H9 (cell line): ENCODE measurements around the gene ROBO4. TPM values are rescaled to one million over a fixed set of nuclear protein-coding genes. Genes with fewer than 3 reads are reported as not detected.

Source experiments
- DNase-seq: peaks from one replicate; pipeline ENCODE4 v3.0.0-alpha.2; 2017
- H2AFZ ChIP-seq: one replicate; pipeline ENCODE4 v1.6.1; 2013; ENCODE audit warnings: mild to moderate bottlenecking, low read length, control low read depth, moderate library complexity
- H2AK5ac ChIP-seq: 2 replicates; pipeline ENCODE4 v1.6.1; 2013; ENCODE audit warnings: low read length, control low read depth, mixed read lengths; ENCODE audit not compliant: insufficient read length
- H2BK120ac ChIP-seq: one replicate; pipeline ENCODE4 v1.6.1; 2013; ENCODE audit warnings: low read depth, mild to moderate bottlenecking, low read length, control low read depth, inconsistent platforms; ENCODE audit not compliant: poor library complexity, severe bottlenecking
- H2BK12ac ChIP-seq: 2 replicates; pipeline ENCODE4 v1.6.1; 2013; ENCODE audit warnings: low read length, control low read depth, mixed read lengths, low read depth; ENCODE audit not compliant: insufficient read length
- H2BK15ac ChIP-seq: 2 replicates; pipeline ENCODE4 v1.6.1; 2013; ENCODE audit warnings: low read depth, low read length, control low read depth
- H2BK20ac ChIP-seq: one replicate; pipeline ENCODE4 v1.6.1; 2013; ENCODE audit warnings: low read depth, mild to moderate bottlenecking, low read length, control low read depth, inconsistent platforms; ENCODE audit not compliant: poor library complexity, severe bottlenecking
- H2BK5ac ChIP-seq: 2 replicates; pipeline ENCODE4 v1.6.1; 2013; ENCODE audit warnings: low read length, control low read depth, mixed read lengths; ENCODE audit not compliant: insufficient read length
- H3K14ac ChIP-seq: 2 replicates; pipeline ENCODE4 v1.6.1; 2013; ENCODE audit warnings: low read length, control low read depth; ENCODE audit not compliant: insufficient read depth
- H3K18ac ChIP-seq: 2 replicates; pipeline ENCODE4 v1.6.1; 2013; ENCODE audit warnings: low read depth, mild to moderate bottlenecking, mixed read lengths, low read length, control low read depth; ENCODE audit not compliant: insufficient read length
- H3K23ac ChIP-seq: 2 replicates; pipeline ENCODE4 v1.6.1; 2013; ENCODE audit warnings: low read length, control low read depth, mixed read lengths, low read depth; ENCODE audit not compliant: insufficient read length
- H3K23me2 ChIP-seq: 2 replicates; pipeline ENCODE4 v1.6.1; 2013; ENCODE audit warnings: low read depth, mild to moderate bottlenecking, mixed read lengths, low read length, control low read depth; ENCODE audit not compliant: insufficient read length, poor library complexity, severe bottlenecking
- H3K27ac ChIP-seq: 2 replicates; pipeline ENCODE4 v1.5.1; 2013; ENCODE audit warnings: low read length, control low read depth, mixed read lengths, low read depth; ENCODE audit not compliant: insufficient read length
- H3K27me3 ChIP-seq: 2 replicates; pipeline ENCODE4 v1.6.1; 2013; ENCODE audit warnings: low read length, control low read depth, inconsistent platforms; ENCODE audit not compliant: insufficient read depth
- H3K4ac ChIP-seq: 2 replicates; pipeline ENCODE4 v1.6.1; 2013; ENCODE audit warnings: low read depth, mild to moderate bottlenecking, control low read depth, inconsistent platforms, low read length, moderate library complexity
- H3K4me1 ChIP-seq: 2 replicates; pipeline ENCODE4 v1.6.1; 2013; ENCODE audit warnings: low read length, control low read depth, inconsistent platforms; ENCODE audit not compliant: insufficient read depth
- H3K4me2 ChIP-seq: 2 replicates; pipeline ENCODE4 v1.6.1; 2013; ENCODE audit warnings: low read length, control low read depth, mixed read lengths; ENCODE audit not compliant: insufficient read length, insufficient read depth
- H3K56ac ChIP-seq: 2 replicates; pipeline ENCODE4 v1.6.1; 2013; ENCODE audit warnings: low read depth, mild to moderate bottlenecking, mixed read lengths, low read length, control low read depth; ENCODE audit not compliant: insufficient read length
- H3K79me1 ChIP-seq: 2 replicates; pipeline ENCODE4 v1.6.1; 2013; ENCODE audit warnings: low read depth, mild to moderate bottlenecking, moderate library complexity, low read length, control low read depth, inconsistent platforms; ENCODE audit not compliant: insufficient read depth, poor library complexity, severe bottlenecking
- H3K79me2 ChIP-seq: 2 replicates; pipeline ENCODE4 v1.6.1; 2013; ENCODE audit warnings: low read length, control low read depth, inconsistent platforms; ENCODE audit not compliant: insufficient read depth
- H3K9ac ChIP-seq: 2 replicates; pipeline ENCODE4 v1.6.1; 2013; ENCODE audit warnings: low read length, control low read depth, mixed read lengths; ENCODE audit not compliant: insufficient read length; ENCODE audit errors: extremely low read depth
- H3K9me3 ChIP-seq: one replicate; pipeline ENCODE4 v1.6.1; 2013; ENCODE audit warnings: low read depth, low read length, inconsistent platforms; ENCODE audit not compliant: control insufficient read depth
- H3T11ph ChIP-seq: one replicate; pipeline ENCODE4 v1.6.1; 2013; ENCODE audit warnings: mild to moderate bottlenecking, low read length, control low read depth, inconsistent platforms
- H4K20me1 ChIP-seq: one replicate; pipeline ENCODE4 v1.6.1; 2013; ENCODE audit not compliant: control insufficient read depth, insufficient read length, insufficient read depth
- H4K5ac ChIP-seq: 2 replicates; pipeline ENCODE4 v1.6.1; 2013; ENCODE audit warnings: low read depth, mild to moderate bottlenecking, mixed read lengths, low read length, control low read depth; ENCODE audit not compliant: insufficient read length
- H4K8ac ChIP-seq: replicated peaks from 2 replicates; pipeline ENCODE4 v1.6.1; 2013; ENCODE audit warnings: low read length, control low read depth, mixed read lengths, low read depth; ENCODE audit not compliant: insufficient read length
- H4K91ac ChIP-seq: 2 replicates; pipeline ENCODE4 v1.6.1; 2013; ENCODE audit warnings: low read depth, mild to moderate bottlenecking, moderate library complexity, mixed read lengths, low read length, control low read depth; ENCODE audit not compliant: insufficient read length
- H3K27ac Mint-ChIP-seq, 3 experiments: 2 replicates in 2 of 3; 3 replicates in 1 of 3; pipeline ENCODE4 v1.8.0; 2020 to 2021; ENCODE audit warnings: mixed read lengths in 3 of 3, mild to moderate bottlenecking in 1 of 3, moderate library complexity in 1 of 3
- H3K27me3 Mint-ChIP-seq: 2 replicates; pipeline ENCODE4 v1.8.0; 2021; ENCODE audit warnings: low read depth, mild to moderate bottlenecking, moderate library complexity, mixed read lengths
- H3K36me3 Mint-ChIP-seq, 3 experiments: 2 replicates in 2 of 3; 3 replicates in 1 of 3; pipeline ENCODE4 v1.8.0; 2020 to 2021; ENCODE audit warnings: low read depth in 3 of 3, mixed read lengths in 3 of 3; ENCODE audit not compliant: insufficient read depth in 1 of 3
- H3K4me1 Mint-ChIP-seq, 2 experiments: 2 replicates each; pipeline ENCODE4 v1.8.0; 2020; ENCODE audit warnings: mixed read lengths in 2 of 2
- H3K4me3 Mint-ChIP-seq, 2 experiments: 2 replicates in 1 of 2; 3 replicates in 1 of 2; pipeline ENCODE4 v1.8.0; 2020 to 2021; ENCODE audit warnings: mild to moderate bottlenecking in 2 of 2, mixed read lengths in 2 of 2, moderate library complexity in 1 of 2
- H3K9me3 Mint-ChIP-seq, 2 experiments: 2 replicates in 1 of 2; 3 replicates in 1 of 2; pipeline ENCODE4 v1.8.0; 2020; ENCODE audit warnings: mild to moderate bottlenecking in 2 of 2, mixed read lengths in 2 of 2, moderate library complexity in 1 of 2
- WGBS: extraction: QIAGEN DNeasy Blood & Tissue Kit; methylation state at CpG from one replicate; pipeline ENCODE4 v1.1.7; 2013; ENCODE audit warnings: missing lambda C conversion rate, low lambda C conversion rate, mixed read lengths; ENCODE audit not compliant: insufficient read length; ENCODE audit errors: extremely low coverage; 5-methylcytosine and 5-hydroxymethylcytosine counted together
- total RNA-seq: library from RNA; stranded (reverse); gene quantifications from 2 replicates; pipeline ENCODE4 v1.2.1, GENCODE V29; 2021
- TF ChIP-seq, protein P1 (sequence below): fragments of 200-600 bp; sonication (generic); conservative IDR thresholded peaks from 3 replicates; pipeline ENCODE4 v1.8.0; 2021; ENCODE audit warnings: antibody characterized with exemption, mild to moderate bottlenecking

ROBO4 gene
- total RNA-seq, 1 experiment from 2014 or later: not detected

DNA sequence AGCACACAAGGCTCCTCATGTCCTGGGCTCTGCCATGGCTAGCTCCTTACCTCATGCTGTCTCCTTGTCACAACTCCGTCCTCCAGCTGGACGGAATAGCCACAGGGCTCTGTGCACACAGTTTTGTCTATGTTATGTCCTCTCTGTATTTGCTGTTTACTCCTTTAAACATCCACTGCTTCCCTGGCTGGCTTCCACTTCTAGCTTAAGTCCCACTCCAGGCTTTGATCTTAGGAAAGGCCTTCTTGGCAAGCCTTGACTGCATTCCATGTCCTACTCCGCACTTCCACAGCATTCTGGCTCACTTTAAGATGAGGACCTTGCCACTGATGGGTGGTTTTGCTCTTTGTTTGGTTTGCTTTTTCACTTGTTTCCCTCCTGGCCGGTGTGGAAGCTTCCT lies 55.4 kb downstream of the ROBO4 start:
- no peak overlapping the region for H3K27ac ChIP-seq

More for the DNA sequence above, 55.4 kb downstream of the ROBO4 start:
- Histone ChIP-seq H2AFZ (no peak overlapping the region), H2BK120ac (no peak overlapping the region), H2BK20ac (no peak overlapping the region), H2BK5ac (no peak overlapping the region), H3T11ph (no peak overlapping the region), H3K23me2 (peaks cover 3% of the 10 kb centered on the region), H3K14ac (no peak overlapping the region), H4K8ac (no peak overlapping the region), H3K56ac (no peak overlapping the region), H3K79me1 (no peaks in the 10 kb centered on the region), H2BK12ac (no peak overlapping the region), H3K23ac (no peak overlapping the region), H4K5ac (no peak overlapping the region), H4K20me1 (no peaks in the 10 kb centered on the region), H4K91ac (no peak overlapping the region), H3K79me2 (no peaks in the 10 kb centered on the region), H3K18ac (no peak overlapping the region), H3K4ac (no peak overlapping the region), H2BK15ac (no peak overlapping the region), H2AK5ac (no peak overlapping the region), H3K9me3 (no peaks in the 10 kb centered on the region), H3K4me2 (no peak overlapping the region), H3K27me3 (peaks cover 95% of the 10 kb centered on the region), H3K4me1 (no peaks in the 10 kb centered on the region; the same call in 1 of the 2 replicates), H3K9ac (no peak overlapping the region)
- no peak for DNase-seq
- Mint-ChIP-seq H3K27ac (no peak overlapping the region), H3K4me1 (peaks cover 11 to 48% of the 10 kb centered on the region in 2 experiments), H3K4me3 (peak overlapping the region; percentile 48 to 50; a peak in 4 of 5 replicates), H3K27me3 (peaks cover 20% of the 10 kb centered on the region), H3K9me3 (peaks cover 0 to 2% of the 10 kb centered on the region in 2 experiments; a peak in 3 of 5 replicates), H3K36me3 (no peaks in the 10 kb centered on the region)
- TF ChIP-seq, protein P1, sequence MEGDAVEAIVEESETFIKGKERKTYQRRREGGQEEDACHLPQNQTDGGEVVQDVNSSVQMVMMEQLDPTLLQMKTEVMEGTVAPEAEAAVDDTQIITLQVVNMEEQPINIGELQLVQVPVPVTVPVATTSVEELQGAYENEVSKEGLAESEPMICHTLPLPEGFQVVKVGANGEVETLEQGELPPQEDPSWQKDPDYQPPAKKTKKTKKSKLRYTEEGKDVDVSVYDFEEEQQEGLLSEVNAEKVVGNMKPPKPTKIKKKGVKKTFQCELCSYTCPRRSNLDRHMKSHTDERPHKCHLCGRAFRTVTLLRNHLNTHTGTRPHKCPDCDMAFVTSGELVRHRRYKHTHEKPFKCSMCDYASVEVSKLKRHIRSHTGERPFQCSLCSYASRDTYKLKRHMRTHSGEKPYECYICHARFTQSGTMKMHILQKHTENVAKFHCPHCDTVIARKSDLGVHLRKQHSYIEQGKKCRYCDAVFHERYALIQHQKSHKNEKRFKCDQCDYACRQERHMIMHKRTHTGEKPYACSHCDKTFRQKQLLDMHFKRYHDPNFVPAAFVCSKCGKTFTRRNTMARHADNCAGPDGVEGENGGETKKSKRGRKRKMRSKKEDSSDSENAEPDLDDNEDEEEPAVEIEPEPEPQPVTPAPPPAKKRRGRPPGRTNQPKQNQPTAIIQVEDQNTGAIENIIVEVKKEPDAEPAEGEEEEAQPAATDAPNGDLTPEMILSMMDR: no peak
- WGBS: no CpG with 5 or more reads among the region's 4 CpGs
